HTR-8/SVneo (cell line): Measurements from ENCODE around the gene MSANTD7.
A peak's percentile ranks its signal among the peaks of the same experiment; 100 is the strongest.
"Not testable (repeated sequence)": the region's sequence is repeated elsewhere in the genome, so short reads cannot be mapped to it uniquely, and the experiment has no call there.

Experiments
- DNase-seq: peaks from one replicate; pipeline ENCODE4 v3.0.0; 2011; ENCODE audit warnings: low spot score, mixed read lengths; ENCODE audit not compliant: insufficient read length
- FAIRE-seq: peaks from 2 replicates; lab custom pipeline; 2011; peaks lifted over from hg19 to GRCh38; lab: Jason Lieb, UNC

Gene MSANTD7

GRCh38 chr10:14836208-14836607, 1.9 kb upstream of the MSANTD7 start:
- DNase-seq, result no peak
- FAIRE-seq, result no peak

- DNase-seq (no peak), FAIRE-seq (no peak)
These were observed 926 bp upstream of the MSANTD7 start for GRCh38 chr10:14837003-14837756.

- peak; percentile 14 for DNase-seq
- no peak for FAIRE-seq
These were observed 637 bp downstream of the MSANTD7 start for GRCh38 chr10:14838582-14839304.

- FAIRE-seq (no peak), DNase-seq (no peak)
These were observed 1.2 kb downstream of the MSANTD7 start for GRCh38 chr10:14839305-14839695.

GRCh38 chr10:14840178-14840577, 2.1 kb downstream of the MSANTD7 start:
- FAIRE-seq, result no peak
- DNase-seq, result no peak

DNA sequence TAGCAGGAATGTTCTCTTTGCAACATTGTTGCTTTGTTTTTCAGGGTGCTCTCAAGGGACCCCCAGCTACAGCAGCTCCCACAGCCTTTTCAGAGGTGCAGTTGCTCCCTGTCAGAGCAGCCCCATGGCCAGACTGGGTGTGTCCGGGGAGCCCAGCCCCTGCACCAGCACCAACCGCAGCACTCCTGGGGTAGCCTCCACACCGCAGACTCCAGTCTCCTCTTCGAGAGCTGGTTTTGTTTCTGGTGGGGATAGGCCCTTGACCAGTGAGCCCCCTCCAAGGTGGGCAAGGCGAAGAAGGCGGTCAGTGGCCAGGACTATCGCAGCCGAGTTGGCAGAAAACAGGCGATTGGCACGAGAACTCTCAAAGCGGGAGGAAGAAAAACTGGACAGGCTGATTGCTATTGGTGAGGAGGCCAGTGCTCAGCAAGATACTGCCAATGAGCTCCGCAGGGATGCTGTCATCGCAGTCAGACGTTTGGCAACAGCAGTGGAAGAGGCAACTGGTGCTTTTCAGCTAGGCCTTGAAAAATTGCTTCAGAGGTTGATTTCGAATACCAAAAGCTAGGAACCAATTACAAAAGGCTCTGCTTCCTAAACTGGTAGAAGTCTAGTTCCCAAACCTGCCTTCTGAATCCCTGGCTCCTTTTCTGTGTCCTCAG, 5.4 kb downstream of the MSANTD7 start:
- no peak for FAIRE-seq

DNA sequence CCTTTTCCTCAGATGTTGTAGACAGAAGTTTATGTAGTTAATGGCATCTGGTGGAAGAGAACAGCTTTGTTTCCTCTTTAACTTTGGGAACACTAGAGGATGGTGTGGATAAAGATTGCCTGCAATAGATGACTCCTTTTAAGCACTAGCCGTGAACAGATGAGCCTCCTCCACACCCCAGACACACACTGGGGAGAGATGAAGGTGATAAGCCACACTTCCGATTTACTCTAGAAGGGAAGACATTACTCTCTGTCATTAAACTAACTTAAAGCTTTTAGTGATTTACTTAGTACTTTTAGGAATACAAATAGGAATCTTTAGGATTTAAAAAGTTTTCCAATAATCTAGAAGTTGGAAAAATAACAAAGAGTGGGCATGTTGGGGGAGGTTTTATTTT, 6.8 kb downstream of the MSANTD7 start:
- DNase-seq (no peak), FAIRE-seq (no peak)

More for the DNA sequence above, 5.4 kb downstream of the MSANTD7 start:
- DNase-seq, result no peak

DNA sequence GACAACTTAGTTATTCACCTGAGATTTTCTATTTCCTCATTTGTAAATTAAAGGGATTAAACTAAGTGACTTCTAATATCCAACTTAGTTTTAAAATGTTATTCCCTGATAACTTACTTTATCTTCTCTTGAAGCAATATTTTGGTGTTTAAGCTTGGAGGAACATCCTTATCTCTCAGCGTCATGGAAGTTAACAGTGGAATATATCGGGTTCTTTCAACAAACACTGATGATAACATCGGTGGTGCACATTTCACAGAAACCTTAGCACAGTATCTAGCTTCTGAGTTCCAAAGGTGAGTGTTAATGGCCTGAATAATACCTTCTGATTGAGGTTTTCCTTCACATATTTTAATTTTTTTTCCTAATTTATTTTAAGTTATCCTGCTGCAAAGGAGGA, 14.1 kb downstream of the MSANTD7 start:
- FAIRE-seq, result no peak

DNA sequence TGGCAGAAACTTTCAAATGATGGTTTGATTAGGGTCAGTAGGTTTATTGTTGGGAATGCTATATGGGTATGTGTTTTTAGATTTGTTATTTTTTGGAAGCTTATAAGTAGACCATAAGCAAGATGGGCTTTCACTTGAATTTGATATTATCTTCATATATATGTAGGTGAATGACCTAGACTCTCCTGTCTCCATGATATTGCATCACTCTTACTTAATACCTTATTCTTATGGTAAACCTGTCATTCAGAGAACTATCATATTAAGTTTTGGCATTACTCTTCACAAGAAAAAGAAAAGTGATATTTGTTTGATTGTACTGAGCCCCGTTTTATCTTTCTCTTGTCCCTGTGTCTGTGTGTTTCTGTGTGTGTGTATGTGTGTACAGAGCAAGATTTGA, 17.3 kb downstream of the MSANTD7 start:
- no peak for FAIRE-seq
- DNase-seq, result no peak

More for the DNA sequence above, 14.1 kb downstream of the MSANTD7 start:
- DNase-seq, result no peak

GRCh38 chr10:14858338-14858960, 20.3 kb downstream of the MSANTD7 start:
- DNase-seq (no peak), FAIRE-seq (no peak)

DNA sequence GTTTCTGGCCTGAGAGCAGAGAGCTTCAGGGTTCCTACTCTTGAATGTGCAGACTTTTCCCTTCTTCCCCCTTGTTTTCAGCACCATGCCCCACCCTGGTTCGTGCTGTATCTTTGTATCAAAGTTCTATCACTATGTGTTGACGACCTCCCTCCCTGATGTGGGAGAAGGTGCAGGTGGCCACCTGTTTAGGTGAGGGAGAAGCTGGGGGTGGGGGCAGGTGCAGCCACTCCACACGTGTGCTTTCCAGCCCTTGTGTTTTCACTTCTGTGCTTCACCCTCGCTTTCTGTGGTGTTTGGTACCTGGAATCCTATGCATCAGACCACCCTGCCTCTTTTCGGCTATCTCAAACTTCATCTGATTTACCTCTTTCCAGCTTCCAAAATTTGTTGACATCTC, 20.9 kb downstream of the MSANTD7 start:
- FAIRE-seq (no peak), DNase-seq (no peak)

GRCh38 chr10:14859775-14860174, 21.7 kb downstream of the MSANTD7 start:
- DNase-seq (no peak), FAIRE-seq (no peak)

DNA sequence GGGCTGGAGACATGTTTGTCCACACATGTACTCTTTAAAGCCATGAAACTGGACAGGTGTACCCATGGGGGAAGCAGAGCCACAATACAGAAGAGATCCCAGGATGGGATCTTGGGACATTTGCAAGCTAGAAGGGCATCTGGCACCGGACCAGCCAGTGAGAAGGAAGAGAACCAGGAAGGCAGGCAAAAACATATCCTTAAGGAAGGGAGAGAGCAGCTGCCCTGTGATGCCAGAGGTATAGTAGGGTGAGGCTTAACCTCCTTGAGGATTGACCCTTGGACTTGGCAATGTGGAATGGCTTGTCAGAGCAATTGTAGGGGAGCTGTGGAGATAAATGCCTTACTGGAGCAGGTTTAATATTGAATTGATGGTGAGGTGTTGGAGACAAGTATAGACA, 22.7 kb downstream of the MSANTD7 start:
- no peak for FAIRE-seq
- DNase-seq, result no peak

DNA sequence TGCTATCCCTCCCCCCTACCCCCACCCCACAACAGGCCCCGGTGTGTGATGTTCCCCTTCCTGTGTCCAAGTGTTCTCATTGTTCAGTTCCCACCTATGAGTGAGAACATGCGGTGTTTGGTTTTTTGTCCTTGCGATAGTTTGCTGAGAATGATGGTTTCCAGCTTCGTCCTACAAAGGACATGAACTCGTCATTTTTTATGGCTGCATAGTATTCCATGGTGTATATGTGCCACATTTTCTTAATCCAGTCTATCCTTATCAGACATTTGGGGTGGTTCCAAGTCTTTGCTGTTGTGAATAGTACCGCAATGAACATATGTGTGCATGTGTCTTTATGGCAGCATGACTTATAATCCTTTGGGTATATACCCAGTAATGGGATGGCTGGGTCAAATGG, 26.4 kb downstream of the MSANTD7 start:
- FAIRE-seq, DNase-seq: not testable (repeated sequence)

GRCh38 chr10:14864871-14865270, 26.8 kb downstream of the MSANTD7 start:
- not testable (repeated sequence) for FAIRE-seq, DNase-seq

- DNase-seq (no peak), FAIRE-seq (no peak)
These were observed 35.1 kb downstream of the MSANTD7 start for GRCh38 chr10:14873090-14873760.

DNA sequence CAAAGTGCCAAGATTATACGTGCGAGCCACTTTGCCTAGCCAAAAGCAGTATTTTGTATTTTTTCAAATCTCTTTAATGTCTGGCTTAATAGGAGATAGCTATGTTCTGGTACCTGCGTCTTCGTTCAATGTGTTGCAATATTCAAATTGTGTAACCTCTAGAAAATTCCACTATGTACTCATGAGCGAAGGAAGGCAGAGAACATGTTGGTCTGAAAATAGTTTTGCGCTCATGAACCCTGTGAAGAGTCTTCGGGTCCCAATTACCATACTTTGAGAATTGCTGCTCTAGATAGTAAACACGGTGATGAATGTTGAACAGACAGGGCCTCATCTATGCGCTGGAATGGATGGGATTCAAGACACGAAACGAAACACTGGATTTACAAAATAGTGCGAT, 37.8 kb downstream of the MSANTD7 start:
- FAIRE-seq, result no peak
- no peak for DNase-seq

DNA sequence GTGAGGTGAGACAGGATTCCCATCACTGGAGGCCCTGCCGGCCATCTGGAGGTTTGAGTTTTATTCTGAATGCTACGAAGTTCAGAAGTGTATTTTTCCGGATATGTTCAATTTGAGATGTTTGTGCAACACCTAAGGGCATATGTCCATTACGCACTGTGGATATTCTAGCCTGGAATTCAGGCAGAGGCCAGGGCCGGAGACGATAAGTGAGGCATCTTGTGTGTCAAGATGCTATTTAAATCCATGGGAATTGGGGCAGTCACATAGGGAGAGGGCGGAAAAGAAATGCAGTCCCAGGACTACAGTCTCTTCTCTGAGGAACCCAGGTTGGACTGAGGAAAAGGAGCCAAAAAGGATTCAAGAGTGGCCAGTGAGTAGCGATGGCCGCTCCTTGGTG, 38.7 kb downstream of the MSANTD7 start:
- FAIRE-seq, result no peak
- DNase-seq, result no peak

- FAIRE-seq, result peak; percentile 92
- peak; percentile 93 for DNase-seq
These were observed 40.4 kb downstream of the MSANTD7 start, which contains the start of gene SUV39H2 for GRCh38 chr10:14878266-14879123. Gene SUV39H2, plus strand, starts transcription at chr10:14878866. Its CDS starts 23 bp downstream, at chr10:14878889.
